Naive thymus-derived CD4-positive, alpha-beta T cell (primary cell): ENCODE data around the gene SMTNL2. TPM values are rescaled to one million over a fixed set of nuclear protein-coding genes. Genes with fewer than 3 reads are reported as not detected.
"Not testable (repeated sequence)": the region's sequence is repeated elsewhere in the genome, so short reads cannot be mapped to it uniquely, and the experiment has no call there.

ENCODE experiments used
- ATAC-seq: fragments of 150-1000 bp; cut with Tn5 transposase; 2 replicates; pipeline ENCODE4 v1.10.0; 2021; ENCODE audit warnings: mild to moderate bottlenecking, moderate library complexity
- CTCF ChIA-PET: fragments of 350-600 bp; sonication (Branson Sonifier 250); formaldehyde crosslinking; loops from one replicate; lab custom pipeline; 2021; ENCODE audit warnings: antibody characterized with exemption; lab: Charles Lee
- POLR2A ChIA-PET: fragments of 350-600 bp; sonication (Branson Sonifier 250); formaldehyde crosslinking; loops from one replicate; lab custom pipeline; 2021; ENCODE audit warnings: antibody characterized with exemption, inconsistent platforms; lab: Charles Lee
- DNase-seq, 9 donors: peaks; one replicate each; pipeline versions ENCODE4 v3.0.0 to v3.0.0-alpha.2; 2020 to 2022; ENCODE audit warnings: mixed read lengths in 1 of 9
- H3K27ac ChIP-seq: one replicate; pipeline ENCODE4 v1.7.0; 2013; ENCODE audit warnings: mild to moderate bottlenecking, low read depth, low read length, moderate library complexity
- H3K27me3 ChIP-seq, 2 donors: one replicate each; pipeline ENCODE4 v1.7.0; 2013; ENCODE audit warnings: low read length in 2 of 2, mild to moderate bottlenecking in 2 of 2, moderate library complexity in 2 of 2; ENCODE audit not compliant: control insufficient read depth in 2 of 2, insufficient read depth in 2 of 2
- H3K36me3 ChIP-seq, 3 experiments: 1 replicate in 2 of 3; 2 replicates in 1 of 3; pipeline ENCODE4 v1.7.0; 2013; ENCODE audit warnings: low read length in 3 of 3, mild to moderate bottlenecking in 3 of 3, moderate library complexity in 1 of 3; ENCODE audit not compliant: insufficient read depth in 3 of 3, control insufficient read depth in 2 of 3
- H3K4me1 ChIP-seq, 2 donors: one replicate each; pipeline ENCODE4 v1.7.0; 2013; ENCODE audit warnings: low read length in 2 of 2, mild to moderate bottlenecking in 2 of 2, moderate library complexity in 1 of 2; ENCODE audit not compliant: control insufficient read depth in 2 of 2, insufficient read depth in 2 of 2
- H3K4me3 ChIP-seq: 2 replicates; pipeline ENCODE4 v1.7.0; 2013; ENCODE audit warnings: mild to moderate bottlenecking, low read length
- H3K9me3 ChIP-seq, 3 experiments: 1 replicate in 2 of 3; 2 replicates in 1 of 3; pipeline ENCODE4 v1.7.0; 2013; ENCODE audit warnings: low read length in 3 of 3; ENCODE audit not compliant: control insufficient read depth in 2 of 3
- H3K27ac Mint-ChIP-seq, 9 donors: one replicate each; pipeline ENCODE4 v1.8.0; 2020 to 2022; ENCODE audit warnings: mixed read lengths in 9 of 9, mild to moderate bottlenecking in 8 of 9, moderate library complexity in 5 of 9, inconsistent platforms in 2 of 9
- H3K27me3 Mint-ChIP-seq, 5 donors: one replicate each; pipeline ENCODE4 v1.8.0; 2021 to 2022; ENCODE audit warnings: mixed read lengths in 5 of 5, mild to moderate bottlenecking in 1 of 5
- H3K36me3 Mint-ChIP-seq, 5 donors: one replicate each; pipeline ENCODE4 v1.8.0; 2020 to 2022; ENCODE audit warnings: mixed read lengths in 5 of 5, mild to moderate bottlenecking in 3 of 5, inconsistent platforms in 1 of 5
- H3K4me1 Mint-ChIP-seq, 7 donors: one replicate each; pipeline ENCODE4 v1.8.0; 2020 to 2022; ENCODE audit warnings: mixed read lengths in 7 of 7, mild to moderate bottlenecking in 3 of 7, inconsistent platforms in 1 of 7
- H3K4me3 Mint-ChIP-seq, 10 donors: one replicate each; pipeline ENCODE4 v1.8.0; 2020 to 2022; ENCODE audit warnings: mild to moderate bottlenecking in 10 of 10, mixed read lengths in 10 of 10, moderate library complexity in 6 of 10, inconsistent platforms in 2 of 10
- H3K9me3 Mint-ChIP-seq, 11 donors: one replicate each; pipeline ENCODE4 v1.8.0; 2020 to 2022; ENCODE audit warnings: mixed read lengths in 11 of 11, mild to moderate bottlenecking in 4 of 11, inconsistent platforms in 1 of 11, moderate library complexity in 1 of 11
- intact Hi-C, 2 donors: fragments of 100-400 bp; cut with micrococcal nuclease; formaldehyde crosslinking; loops; one replicate each; pipeline ENCODE4 v1.15.1; 2023
- polyA plus RNA-seq, 2 donors: library from polyadenylated mRNA; unstranded; fragments of 300-500 nt; fragmentation: Illumina TruSeq; gene quantifications; one replicate each; pipeline ENCODE4 v1.2.3, GENCODE V29; 2021
- total RNA-seq, 6 experiments: library from RNA in 5 of 6; stranded (reverse) in 5 of 6; gene quantifications; 1 replicate in 5 of 6; 2 replicates in 1 of 6; pipeline ENCODE4 v1.2.3 and lab custom pipeline; 2021 to 2026

Gene SMTNL2
- total and polyA plus RNA-seq, 7 experiments from 2014 or later = not detected

DNA sequence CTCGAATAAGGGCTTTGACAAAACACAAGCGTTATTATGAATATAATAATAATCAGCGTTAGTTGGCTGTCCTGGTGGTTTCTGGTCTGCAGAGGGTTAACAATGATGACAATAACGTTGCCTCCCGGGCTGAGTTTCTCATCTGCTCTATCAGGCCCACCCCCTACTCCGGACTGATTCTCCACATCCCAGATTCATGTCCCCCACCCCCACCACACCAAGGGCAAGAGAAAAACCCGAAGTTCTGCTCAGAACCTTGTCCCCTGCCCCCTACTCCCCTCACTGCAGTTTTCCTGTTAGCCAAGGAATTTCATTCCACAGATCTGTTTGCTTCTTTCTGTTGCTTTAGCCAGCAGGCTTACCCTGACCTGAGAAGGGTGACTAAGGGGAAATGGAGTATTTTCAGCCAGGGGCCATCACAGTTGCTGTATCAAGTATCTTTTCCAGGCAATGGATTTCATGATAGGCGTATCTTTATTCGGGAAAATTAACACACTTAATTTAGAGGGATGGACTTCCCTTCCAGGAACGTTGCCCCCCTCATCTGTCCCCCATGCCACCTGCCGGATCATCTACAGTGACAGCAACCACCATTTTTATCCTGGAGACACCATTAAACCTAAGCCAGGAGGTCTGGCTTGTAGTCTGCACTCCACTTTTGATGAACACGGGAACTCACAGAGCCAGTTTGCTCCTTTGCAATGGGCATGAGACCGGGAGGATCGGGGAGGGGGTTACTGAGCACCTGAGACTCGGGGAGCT is 33.4 kb downstream of the SMTNL2 start:
- H3K27me3 Mint-ChIP-seq = peaks cover 0 to 11% (median 4%) of the 10 kb centered on the region in 5 donors
- no peak for ATAC-seq
- ChIA-PET CTCF (no interaction called here), POLR2A (no interaction called here)
- no peak overlapping the region for H3K27ac ChIP-seq
- no peak overlapping the region for H3K27ac Mint-ChIP-seq
- H3K4me1 ChIP-seq = no peaks in the 10 kb centered on the region
- intact Hi-C loops = no loop called here
- H3K27me3 ChIP-seq = peaks cover 0 to 4% of the 10 kb centered on the region in 2 donors
- peaks cover 0 to 3% (median 0%) of the 10 kb centered on the region in 11 donors for H3K9me3 Mint-ChIP-seq
- H3K36me3 ChIP-seq = no peaks in the 10 kb centered on the region
- no peak for DNase-seq
- no peak overlapping the region for H3K4me3 Mint-ChIP-seq
- H3K4me1 Mint-ChIP-seq = no peaks in the 10 kb centered on the region
- no peaks in the 10 kb centered on the region for H3K9me3 ChIP-seq
- H3K36me3 Mint-ChIP-seq = no peaks in the 10 kb centered on the region
- no peak overlapping the region for H3K4me3 ChIP-seq

GRCh38 chr17:4620531-4621101 is 36.3 kb downstream of the SMTNL2 start:
- Mint-ChIP-seq H3K9me3 (peaks cover 0 to 4% (median 0%) of the 10 kb centered on the region in 11 donors), H3K36me3 (peaks cover 0 to 4% (median 0%) of the 10 kb centered on the region in 5 donors)

GRCh38 chr17:4622375-4622774 is 38.0 kb downstream of the SMTNL2 start:
- no peaks in the 10 kb centered on the region for H3K36me3 ChIP-seq
- ATAC-seq (no peak), DNase-seq (no peak)
- peaks cover 0 to 4% (median 0%) of the 10 kb centered on the region in 11 donors for H3K9me3 Mint-ChIP-seq
- H3K4me1 ChIP-seq = no peaks in the 10 kb centered on the region
- H3K27ac ChIP-seq = no peak overlapping the region
- peaks cover 0 to 33% (median 6%) of the 10 kb centered on the region in 5 donors for H3K27me3 Mint-ChIP-seq
- no peak overlapping the region for H3K4me3 ChIP-seq
- CTCF ChIA-PET = no interaction called here
- POLR2A ChIA-PET = no interaction called here
- H3K9me3 ChIP-seq = no peaks in the 10 kb centered on the region
- H3K4me1 Mint-ChIP-seq = peaks cover 0 to 4% (median 0%) of the 10 kb centered on the region in 7 donors
- H3K27me3 ChIP-seq = peaks cover 0 to under 1% of the 10 kb centered on the region in 2 donors
- intact Hi-C loops = loop anchor here in 1 of 2 donors (10.0 kb wide), 1 partner anchor 128 kb away; the partner anchor contains the start of gene SPNS2
- H3K36me3 Mint-ChIP-seq = peaks cover 0 to 4% (median 0%) of the 10 kb centered on the region in 5 donors
- H3K27ac Mint-ChIP-seq = no peak overlapping the region
- H3K4me3 Mint-ChIP-seq = no peak overlapping the region

More at GRCh38 chr17:4620531-4621101, 36.3 kb downstream of the SMTNL2 start:
- ChIA-PET POLR2A (no interaction called here), CTCF (no interaction called here)
- ATAC-seq (no peak), DNase-seq (no peak)
- H3K36me3 ChIP-seq = no peaks in the 10 kb centered on the region
- intact Hi-C loops = loop anchor here in 1 of 2 donors (10.0 kb wide), 1 partner anchor 126 kb away; the partner anchor contains the start of gene SPNS2
- H3K4me3 Mint-ChIP-seq = no peak overlapping the region
- no peak overlapping the region for H3K27ac Mint-ChIP-seq
- H3K27ac ChIP-seq = no peak overlapping the region
- H3K27me3 Mint-ChIP-seq = peaks cover 0 to 17% (median 2%) of the 10 kb centered on the region in 5 donors
- no peaks in the 10 kb centered on the region for H3K4me1 Mint-ChIP-seq
- no peaks in the 10 kb centered on the region for H3K4me1 ChIP-seq
- no peak overlapping the region for H3K4me3 ChIP-seq
- H3K9me3 ChIP-seq = no peaks in the 10 kb centered on the region
- H3K27me3 ChIP-seq = peaks cover 0 to 4% of the 10 kb centered on the region in 2 donors

GRCh38 chr17:4623249-4623648 is 38.9 kb downstream of the SMTNL2 start:
- Histone ChIP-seq H3K27ac (no peak overlapping the region), H3K9me3 (no peaks in the 10 kb centered on the region), H3K4me3 (no peak overlapping the region), H3K27me3 (no peaks in the 10 kb centered on the region), H3K4me1 (no peaks in the 10 kb centered on the region), H3K36me3 (no peaks in the 10 kb centered on the region)
- peaks cover 0 to 4% (median 0%) of the 10 kb centered on the region in 11 donors for H3K9me3 Mint-ChIP-seq
- H3K4me1 Mint-ChIP-seq = peaks cover 0 to 4% (median 0%) of the 10 kb centered on the region in 7 donors
- no peak overlapping the region for H3K27ac Mint-ChIP-seq
- ChIA-PET CTCF (no interaction called here), POLR2A (interaction anchor here (0.7 kb wide), 1 partner anchor 422 kb away, joined by 3 read pairs; no protein-coding TSS in a partner anchor)
- H3K27me3 Mint-ChIP-seq = peaks cover 0 to 34% (median 5%) of the 10 kb centered on the region in 5 donors
- ATAC-seq (no peak), DNase-seq (no peak)
- peaks cover 0 to 4% (median 0%) of the 10 kb centered on the region in 5 donors for H3K36me3 Mint-ChIP-seq
- intact Hi-C loops = loop anchor here in 1 of 2 donors (10.0 kb wide), 1 partner anchor 128 kb away; the partner anchor contains the start of gene SPNS2
- H3K4me3 Mint-ChIP-seq = no peak overlapping the region

DNA sequence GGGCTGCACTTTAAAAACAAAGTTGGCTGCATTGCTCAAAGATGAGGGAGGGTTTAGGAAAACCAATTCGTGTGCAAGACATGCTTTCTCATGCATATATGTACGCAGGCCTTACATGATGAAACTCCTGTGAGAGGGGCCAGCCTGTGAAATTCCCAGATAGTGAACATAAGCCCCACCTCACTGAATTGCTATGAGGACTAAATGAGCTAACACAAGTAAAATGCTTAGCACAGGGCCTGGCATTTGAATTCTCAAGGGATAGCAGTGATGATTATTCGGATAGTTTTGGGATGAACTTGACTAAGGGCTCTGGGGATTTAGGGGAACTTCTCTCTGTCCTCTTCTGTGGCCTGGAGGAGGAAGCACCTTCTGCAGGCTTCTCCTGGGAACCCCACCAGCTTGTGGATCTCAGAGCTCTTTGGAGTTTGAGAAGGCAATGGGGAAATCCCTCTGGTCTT is 40.2 kb downstream of the SMTNL2 start:
- peaks cover 0 to 34% (median 5%) of the 10 kb centered on the region in 5 donors for H3K27me3 Mint-ChIP-seq
- H3K36me3 Mint-ChIP-seq, H3K36me3 ChIP-seq, H3K9me3 Mint-ChIP-seq, DNase-seq, ATAC-seq, POLR2A ChIA-PET, H3K4me1 ChIP-seq, H3K27ac ChIP-seq, H3K27me3 ChIP-seq, H3K9me3 ChIP-seq, H3K4me3 Mint-ChIP-seq, H3K27ac Mint-ChIP-seq, H3K4me3 ChIP-seq, H3K4me1 Mint-ChIP-seq: not testable (repeated sequence)
- intact Hi-C loops = loop anchor here in 1 of 2 donors (10.0 kb wide), 1 partner anchor 130 kb away; the partner anchor contains the start of gene SPNS2
- CTCF ChIA-PET = interaction anchor here (1.0 to 2.0 kb wide), 4 partner anchors 22 to 205 kb away, joined by 4 to 11 read pairs (median 4); no protein-coding TSS in a partner anchor

- no peak for DNase-seq
- intact Hi-C loops = loop anchor here (5.0 to 10.0 kb wide), 3 partner anchors 130 to 413 kb away; partner anchors contain the start of gene SPNS2 (in 1 of the 2)
- no peak overlapping the region for H3K27ac ChIP-seq
- H3K9me3 ChIP-seq = no peaks in the 10 kb centered on the region
- no peaks in the 10 kb centered on the region for H3K36me3 ChIP-seq
- peaks cover 0 to 4% (median 0%) of the 10 kb centered on the region in 7 donors for H3K4me1 Mint-ChIP-seq
- peaks cover 0 to 34% (median 5%) of the 10 kb centered on the region in 5 donors for H3K27me3 Mint-ChIP-seq
- no peaks in the 10 kb centered on the region for H3K27me3 ChIP-seq
- no peak overlapping the region for H3K27ac Mint-ChIP-seq
- no peak overlapping the region for H3K4me3 ChIP-seq
- CTCF ChIA-PET = interaction anchor here (0.9 to 2.0 kb wide), 6 partner anchors 9 to 206 kb away, joined by 3 to 11 read pairs (median 4); no protein-coding TSS in a partner anchor
- H3K36me3 Mint-ChIP-seq = peaks cover 0 to 4% (median 0%) of the 10 kb centered on the region in 5 donors
- H3K9me3 Mint-ChIP-seq = peaks cover 0 to 4% (median 0%) of the 10 kb centered on the region in 11 donors
- H3K4me1 ChIP-seq = no peaks in the 10 kb centered on the region
- no peak for ATAC-seq
- POLR2A ChIA-PET = interaction anchor here (0.8 kb wide), 1 partner anchor 201 kb away, joined by 3 read pairs; no protein-coding TSS in a partner anchor
- no peak overlapping the region for H3K4me3 Mint-ChIP-seq
Observed at GRCh38 chr17:4625181-4625617, 40.9 kb downstream of the SMTNL2 start.
